Measurements from ENCODE around the gene NBPF1.
"Not testable (repeated sequence)": the region's sequence is repeated elsewhere in the genome, so short reads cannot be mapped to it uniquely, and the experiment has no call there.

NBPF1 gene
- 2.6 to 27.3 (median 16.7) reads per million in 17 experiments for total RNA-seq

DNA sequence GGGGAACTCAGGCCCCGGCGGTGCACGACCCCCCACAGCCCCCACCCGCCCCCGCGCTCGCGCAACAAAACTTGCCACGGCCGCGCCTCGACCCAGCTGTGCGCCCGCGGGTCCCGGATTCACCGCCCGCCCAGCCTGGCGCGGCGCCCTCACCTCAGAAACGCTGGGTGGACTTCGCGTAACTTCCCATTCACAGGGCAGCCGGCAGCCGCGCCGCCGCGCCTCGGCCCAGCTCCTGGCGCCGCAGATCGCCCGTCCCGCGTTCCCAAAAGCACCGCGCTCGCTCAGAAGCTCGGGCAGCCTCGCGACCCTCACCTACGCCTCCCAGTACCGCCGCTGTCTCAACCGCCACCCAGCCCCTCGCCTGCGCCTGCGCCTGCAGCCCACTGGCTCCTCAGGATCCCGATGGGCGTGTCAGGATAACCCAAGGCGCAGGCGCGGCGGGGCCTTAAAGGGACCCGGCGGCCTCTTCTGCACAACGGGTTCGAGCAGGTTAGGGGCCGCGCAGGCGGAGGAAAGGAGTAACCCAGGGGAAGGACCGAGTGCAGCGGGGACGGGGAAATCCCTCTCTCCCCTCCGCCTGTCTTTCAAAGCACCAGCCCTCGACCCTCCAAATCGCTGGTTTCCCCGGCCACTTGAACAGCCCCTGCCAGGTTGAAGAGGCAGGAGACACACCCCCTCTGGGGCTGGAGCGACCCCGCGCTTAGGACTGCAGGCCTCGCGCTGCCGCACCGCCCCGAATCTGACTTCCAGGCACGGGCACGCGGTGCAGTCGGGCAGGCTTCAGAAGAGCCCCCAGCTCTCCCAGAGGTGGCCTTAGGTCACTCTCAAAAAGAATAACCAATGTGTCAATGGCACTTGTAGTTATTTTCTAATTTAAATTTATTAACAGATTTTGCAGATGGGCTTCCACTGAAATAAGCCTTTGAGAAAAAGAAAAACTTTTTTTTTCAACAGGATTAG, at the start of gene NBPF1:
Gene NBPF1 (minus strand): TSS at position 380 of the 963 bp plus-strand sequence.
- DNase-seq: peak; percentile 97 to 99 (median 98)

GRCh38 chr1:16658234-16658633, 44.9 kb upstream of the NBPF1 start:
- DNase-seq: not testable (repeated sequence)

- DNase-seq: not testable (repeated sequence)
These were observed 43.8 kb upstream of the NBPF1 start for GRCh38 chr1:16656981-16657683.

DNA sequence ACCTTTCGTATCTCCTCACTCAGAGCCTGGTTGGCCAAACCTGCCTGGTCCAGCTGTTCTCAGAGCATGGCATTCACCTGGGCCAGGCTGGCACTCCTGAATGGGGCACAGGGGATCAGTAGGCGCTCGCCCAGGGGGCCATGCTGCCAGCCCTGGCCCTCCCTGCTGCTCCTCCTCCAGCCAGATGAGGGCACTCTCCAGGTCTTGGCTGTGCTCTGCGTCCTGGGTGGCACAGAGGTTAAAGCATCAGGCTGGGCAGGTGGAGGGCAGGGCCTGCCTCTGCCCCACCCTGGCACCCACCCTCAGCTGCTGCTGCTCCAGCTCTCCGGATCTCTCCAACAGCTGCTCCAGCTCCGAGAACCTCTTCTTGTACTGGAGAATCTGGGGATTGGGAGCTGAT, 43.2 kb upstream of the NBPF1 start:
- DNase-seq: not testable (repeated sequence)

DNA sequence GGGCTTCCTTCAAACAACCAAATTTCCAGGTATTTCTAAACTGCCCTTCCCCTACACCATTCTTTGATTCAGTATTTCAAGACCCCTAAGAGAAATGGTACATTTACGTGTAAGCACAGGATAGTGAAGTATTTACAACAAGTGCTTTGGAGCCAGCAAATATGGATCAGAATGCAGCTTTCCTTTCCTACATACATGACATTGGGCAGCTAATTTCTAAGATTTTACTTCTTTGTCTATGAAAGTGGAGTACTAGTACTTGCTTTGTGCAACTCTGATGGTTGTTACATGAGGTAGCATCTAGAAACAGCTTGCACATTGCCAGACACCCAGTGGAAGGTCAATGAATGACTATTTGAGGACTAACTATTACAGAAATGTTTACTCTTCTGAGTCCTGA, 38.2 kb upstream of the NBPF1 start:
- DNase-seq: not testable (repeated sequence)

DNA sequence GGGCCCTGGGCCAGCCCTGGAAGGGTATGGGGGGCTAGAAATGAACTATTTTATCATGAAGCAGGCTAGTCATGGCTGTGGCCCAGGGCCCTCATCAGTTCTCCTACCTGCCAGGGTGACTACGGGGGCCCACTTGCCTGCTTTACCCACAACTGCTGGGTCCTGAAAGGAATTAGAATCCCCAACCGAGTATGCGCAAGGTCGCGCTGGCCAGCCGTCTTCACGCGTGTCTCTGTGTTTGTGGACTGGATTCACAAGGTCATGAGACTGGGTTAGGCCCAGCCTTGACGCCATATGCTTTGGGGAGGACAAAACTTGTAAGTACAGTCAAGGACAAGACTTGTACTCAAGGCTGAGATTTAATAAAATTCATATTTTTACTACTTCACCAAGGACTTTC, 36.6 kb upstream of the NBPF1 start:
- DNase-seq: not testable (repeated sequence)

DNA sequence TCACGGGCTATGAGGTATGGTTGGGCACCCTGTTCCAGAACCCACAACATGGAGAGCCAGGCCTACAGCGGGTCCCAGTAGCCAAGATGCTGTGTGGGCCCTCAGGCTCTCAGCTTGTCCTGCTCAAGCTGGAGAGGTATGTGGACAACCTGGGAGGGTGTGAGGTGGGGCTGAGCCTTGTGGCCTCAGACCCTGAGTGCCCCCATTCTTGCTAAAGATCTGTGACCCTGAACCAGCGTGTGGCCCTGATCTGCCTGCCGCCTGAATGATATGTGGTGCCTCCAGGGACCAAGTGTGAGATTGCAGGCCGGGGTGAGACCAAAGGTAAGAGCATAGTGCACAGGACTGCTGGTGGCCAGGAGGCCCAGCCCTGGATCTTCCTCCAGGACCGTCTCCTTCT, 36.0 kb upstream of the NBPF1 start:
- DNase-seq: not testable (repeated sequence)

DNA sequence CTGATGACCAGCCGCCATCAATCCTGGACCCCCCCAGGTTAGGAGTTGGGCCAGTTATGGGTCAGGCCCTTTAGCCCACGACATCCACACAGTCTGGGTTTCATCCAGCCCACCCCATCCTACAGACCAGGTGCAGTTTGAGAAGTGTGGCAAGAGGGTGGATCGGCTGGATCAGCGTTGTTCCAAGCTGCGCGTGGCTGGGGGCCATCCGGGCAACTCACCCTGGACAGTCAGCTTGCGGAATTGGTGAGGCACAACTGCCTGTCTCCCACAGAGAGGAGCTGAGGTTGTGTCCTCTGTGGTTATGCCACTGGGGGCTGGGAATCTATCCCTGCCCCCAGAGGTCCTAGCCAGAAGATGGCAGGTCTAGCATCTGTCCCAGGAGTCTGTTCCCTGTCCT, 35.4 kb upstream of the NBPF1 start:
- not testable (repeated sequence) for DNase-seq

- not testable (repeated sequence) for DNase-seq
These were observed 34.9 kb upstream of the NBPF1 start for GRCh38 chr1:16648250-16648649.

GRCh38 chr1:16647179-16648176, 34.1 kb upstream of the NBPF1 start:
- DNase-seq: not testable (repeated sequence)

DNA sequence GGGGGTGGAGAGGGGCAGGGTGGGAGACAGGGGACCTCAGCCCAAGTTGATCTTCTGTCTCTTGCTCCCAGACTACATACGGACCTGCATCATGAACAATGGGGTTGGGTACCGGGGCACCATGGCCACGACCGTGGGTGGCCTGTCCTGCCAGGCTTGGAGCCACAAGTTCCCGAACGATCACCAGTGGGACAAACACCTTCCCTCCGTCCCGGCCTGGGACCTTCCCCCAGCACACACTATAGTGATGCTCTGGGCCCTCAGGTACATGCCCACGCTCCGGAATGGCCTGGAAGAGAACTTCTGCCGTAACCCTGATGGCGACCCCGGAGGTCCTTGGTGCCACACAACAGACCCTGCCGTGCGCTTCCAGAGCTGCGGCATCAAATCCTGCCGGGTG, 33.4 kb upstream of the NBPF1 start:
- DNase-seq: not testable (repeated sequence)

GRCh38 chr1:16646061-16646664, 32.8 kb upstream of the NBPF1 start:
- DNase-seq: not testable (repeated sequence)

DNA sequence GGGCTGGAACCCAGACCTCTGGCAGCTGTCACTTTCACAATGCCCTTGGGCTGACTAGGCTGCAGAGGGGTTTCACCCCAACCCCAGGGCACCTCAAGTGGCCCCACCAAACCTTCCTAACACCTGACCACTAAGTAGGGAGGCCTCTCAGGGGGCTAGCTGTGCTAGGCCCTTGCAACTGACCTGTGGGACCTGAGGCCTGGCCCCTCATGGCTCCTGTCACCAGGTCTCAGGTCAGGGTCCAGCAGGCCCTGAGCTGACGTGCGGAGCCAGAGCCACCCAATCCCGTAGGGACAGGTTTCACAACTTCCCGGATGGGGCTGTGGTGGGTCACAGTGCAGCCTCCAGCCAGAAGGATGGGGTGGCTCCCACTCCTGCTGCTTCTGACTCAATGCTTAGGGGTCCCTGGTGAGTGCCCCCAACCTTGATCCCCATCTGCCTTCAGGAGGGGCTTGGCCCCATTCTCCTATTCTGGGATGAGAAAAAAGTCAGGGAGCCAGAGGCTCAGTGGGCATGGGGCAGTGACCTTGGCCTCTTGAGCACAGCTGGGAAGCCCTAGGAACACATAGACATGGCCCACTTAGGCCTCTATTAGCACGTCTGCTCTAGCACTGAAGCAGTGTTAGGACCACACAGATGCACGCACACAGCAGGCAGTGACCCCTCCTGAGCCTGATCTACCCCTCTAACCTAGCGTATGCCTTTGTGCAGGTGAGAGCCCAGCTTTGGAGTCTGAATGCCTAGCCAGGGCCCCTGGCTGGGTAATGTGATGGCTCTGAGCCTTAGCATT, 32.1 kb upstream of the NBPF1 start:
- not testable (repeated sequence) for DNase-seq

GRCh38 chr1:16644482-16645270, 31.3 kb upstream of the NBPF1 start:
- peak; percentile 96 to 100 (median 98) for DNase-seq

DNA sequence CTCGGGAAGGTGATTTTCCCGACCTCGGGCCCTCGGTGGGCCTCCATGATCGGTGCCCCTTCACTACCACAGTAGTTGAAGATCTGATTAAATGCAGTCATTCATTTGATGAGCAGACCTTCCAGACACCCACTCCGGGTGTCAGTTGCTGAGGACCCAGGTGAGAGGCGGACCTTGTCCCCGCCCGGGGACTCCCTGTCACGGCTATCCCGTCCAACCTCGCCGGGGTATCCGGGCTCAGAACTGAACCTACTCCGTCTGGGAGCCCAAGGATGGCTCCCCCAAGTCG, 30.8 kb upstream of the NBPF1 start:
- no peak for DNase-seq

- DNase-seq: peak in 3 of 4 experiments; percentile 23 to 32 (median 24)
These were observed 30.3 kb upstream of the NBPF1 start for GRCh38 chr1:16643476-16644192.

DNA sequence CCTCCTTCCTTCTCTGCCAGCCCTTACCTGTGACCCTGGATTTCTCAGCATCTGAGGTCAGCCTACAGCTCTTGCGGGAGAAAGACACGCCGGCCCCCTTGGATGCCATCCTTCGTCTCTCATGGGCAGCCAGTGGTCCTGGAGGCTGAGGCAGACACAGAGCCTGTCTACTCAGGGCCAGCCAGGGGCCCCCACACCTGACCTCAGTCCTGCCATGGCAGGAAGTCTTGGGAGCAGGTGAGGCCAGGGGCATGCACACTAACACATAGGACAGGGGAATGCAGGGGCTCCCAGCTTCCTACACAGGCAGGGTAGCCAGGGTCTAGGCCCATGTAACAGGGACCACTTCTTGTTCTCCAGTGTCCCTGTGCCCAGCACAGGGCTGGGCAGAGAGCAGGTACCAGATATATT, 29.6 kb upstream of the NBPF1 start:
- not testable (repeated sequence) for DNase-seq

GRCh38 chr1:16642025-16642966, 28.9 kb upstream of the NBPF1 start:
- DNase-seq: not testable (repeated sequence)
